Panc1 (cell line): Measurements from ENCODE around the gene KIF25. TPM values are rescaled to one million over a fixed set of nuclear protein-coding genes. Genes with fewer than 3 reads are reported as not detected.

Experiments used
- ATAC-seq: fragments of 200-7000 bp; cut with Tn5 transposase; 2 replicates; pipeline ENCODE4 v1.9.1; 2020; ENCODE audit warnings: mild to moderate bottlenecking, moderate library complexity
- BruUV-seq: library from RNA; stranded (reverse); fragments of 400-500 nt; replicated peaks from 2 replicates; lab custom pipeline; 2021; lab: Mats Ljungman, UMichigan
- CTCF ChIA-PET: fragments of 300-600 bp; sonication (Branson Sonifier 250); formaldehyde crosslinking; loops from one replicate; lab custom pipeline; 2022; ENCODE audit warnings: antibody characterized with exemption; lab: Charles Lee
- POLR2A ChIA-PET: fragments of 300-600 bp; sonication (Branson Sonifier 250); formaldehyde crosslinking; loops from one replicate; lab custom pipeline; 2022; ENCODE audit warnings: antibody characterized with exemption; lab: Charles Lee
- DNase-seq: peaks from one replicate; pipeline ENCODE4 v3.0.0-alpha.2; 2010; ENCODE audit warnings: low read depth, low spot score
- H3K27ac ChIP-seq: 2 replicates; pipeline ENCODE4 v1.5.1; 2011; ENCODE audit warnings: mild to moderate bottlenecking, low read length, inconsistent platforms
- H3K27me3 ChIP-seq: fragments of 200-500 bp; sonication (Bioruptor generic); 2 replicates; pipeline ENCODE4 v1.6.0; 2014; ENCODE audit warnings: low read length, inconsistent platforms; ENCODE audit not compliant: control insufficient read depth, insufficient read depth
- H3K36me3 ChIP-seq: fragments of 200-500 bp; sonication (Bioruptor generic); 2 replicates; pipeline ENCODE4 v1.5.1; 2014; ENCODE audit warnings: inconsistent platforms, mild to moderate bottlenecking, low read length, moderate library complexity; ENCODE audit not compliant: control insufficient read depth, insufficient read depth
- H3K4me1 ChIP-seq: 2 replicates; pipeline ENCODE4 v1.5.1; 2011; ENCODE audit warnings: inconsistent platforms, mild to moderate bottlenecking, low read length, moderate library complexity; ENCODE audit not compliant: control insufficient read depth, insufficient read depth
- H3K4me3 ChIP-seq, 2 experiments: 2 replicates each; pipeline ENCODE4 v1.5.1; 2011 to 2012; ENCODE audit warnings: low read depth in 2 of 2, low read length in 2 of 2, mild to moderate bottlenecking in 2 of 2, inconsistent platforms in 1 of 2, moderate library complexity in 1 of 2
- H3K9me3 ChIP-seq: fragments of 200-500 bp; sonication (Bioruptor generic); 2 replicates; pipeline ENCODE4 v1.5.1; 2014; ENCODE audit warnings: low read depth, mild to moderate bottlenecking, inconsistent platforms, low read length, moderate library complexity; ENCODE audit not compliant: control insufficient read depth, insufficient read depth
- POLR2AphosphoS5 ChIP-seq: IDR thresholded peaks from 2 replicates; pipeline ENCODE4 v1.6.1; 2012; ENCODE audit warnings: mild to moderate bottlenecking, low read depth, low read length, moderate library complexity
- REST ChIP-seq, 2 experiments: IDR thresholded peaks; 2 replicates each; pipeline ENCODE4 v1.6.1; 2011 to 2012; ENCODE audit warnings: low read depth in 2 of 2, control low read depth in 1 of 2, low read length in 1 of 2, mild to moderate bottlenecking in 1 of 2, moderate library complexity in 1 of 2; ENCODE audit not compliant: insufficient read depth in 1 of 2
- SIN3A ChIP-seq: IDR thresholded peaks from 2 replicates; pipeline ENCODE4 v1.6.1; 2012; ENCODE audit warnings: low read depth, mild to moderate bottlenecking, low read length, moderate library complexity, borderline replicate concordance; ENCODE audit not compliant: insufficient read depth
- TCF7L2 ChIP-seq: IDR thresholded peaks from 2 replicates; pipeline ENCODE4 v1.6.1; 2011; ENCODE audit warnings: mild to moderate bottlenecking, low read depth, low read length, inconsistent platforms
- in situ Hi-C: cut with HindIII; loops from 2 replicates; pipeline ENCODE4 v1.10.0; 2016; ENCODE audit warnings: low sequenced_read_pairs, low pct_unique_long_range_greater_than_20kb
- intact Hi-C: fragments of 100-400 bp; cut with micrococcal nuclease; formaldehyde crosslinking; loops from one replicate; pipeline ENCODE4 v1.10.0; 2022; ENCODE audit not compliant: unreplicated experiment
- total RNA-seq: library from RNA; stranded (reverse); gene quantifications from one replicate; pipeline ENCODE4 v1.2.1, GENCODE V29; 2021; ENCODE audit not compliant: unreplicated experiment
- TF ChIP-seq, protein P1 (sequence below): fragments of 450-650 bp; IDR thresholded peaks from 2 replicates; pipeline ENCODE4 v1.5.1; 2017; ENCODE audit warnings: mild to moderate bottlenecking

The KIF25 gene
- total RNA-seq, 1 experiment from 2014 or later = 0.44 TPM

GRCh38 chr6:168050881-168051586 lies 53.6 kb downstream of the KIF25 start:
- no TSS peak for BruUV-seq
- POLR2A ChIA-PET = no interaction called here
- CTCF ChIA-PET = interaction anchor here (0.7 kb wide), 1 partner anchor 55 kb away, joined by 10 read pairs; no protein-coding TSS in a partner anchor
- Histone ChIP-seq H3K27me3 (no peaks in the 10 kb centered on the region), H3K9me3 (no peaks in the 10 kb centered on the region), H3K36me3 (no peaks in the 10 kb centered on the region), H3K27ac (no peak overlapping the region), H3K4me1 (no peaks in the 10 kb centered on the region), H3K4me3 (no peak overlapping the region)
- DNase-seq (no peak), ATAC-seq (peak; percentile 38; the same call in 1 of the 2 replicates)
- in situ Hi-C loops = no loop called here
- intact Hi-C loops = loop anchor here (10.0 kb wide), 1 partner anchor 136 kb away; no protein-coding TSS in a partner anchor
- no peak for TF ChIP-seq TCF7L2
- TF ChIP-seq POLR2AphosphoS5 = no peak
- TF ChIP-seq REST (IDR thresholded peaks at IDR 0.05; ENCODE audit: insufficient read depth in 1 of 2, low read depth in 2 of 2, low read length in 1 of 2) = no peak
- TF ChIP-seq, protein P1, sequence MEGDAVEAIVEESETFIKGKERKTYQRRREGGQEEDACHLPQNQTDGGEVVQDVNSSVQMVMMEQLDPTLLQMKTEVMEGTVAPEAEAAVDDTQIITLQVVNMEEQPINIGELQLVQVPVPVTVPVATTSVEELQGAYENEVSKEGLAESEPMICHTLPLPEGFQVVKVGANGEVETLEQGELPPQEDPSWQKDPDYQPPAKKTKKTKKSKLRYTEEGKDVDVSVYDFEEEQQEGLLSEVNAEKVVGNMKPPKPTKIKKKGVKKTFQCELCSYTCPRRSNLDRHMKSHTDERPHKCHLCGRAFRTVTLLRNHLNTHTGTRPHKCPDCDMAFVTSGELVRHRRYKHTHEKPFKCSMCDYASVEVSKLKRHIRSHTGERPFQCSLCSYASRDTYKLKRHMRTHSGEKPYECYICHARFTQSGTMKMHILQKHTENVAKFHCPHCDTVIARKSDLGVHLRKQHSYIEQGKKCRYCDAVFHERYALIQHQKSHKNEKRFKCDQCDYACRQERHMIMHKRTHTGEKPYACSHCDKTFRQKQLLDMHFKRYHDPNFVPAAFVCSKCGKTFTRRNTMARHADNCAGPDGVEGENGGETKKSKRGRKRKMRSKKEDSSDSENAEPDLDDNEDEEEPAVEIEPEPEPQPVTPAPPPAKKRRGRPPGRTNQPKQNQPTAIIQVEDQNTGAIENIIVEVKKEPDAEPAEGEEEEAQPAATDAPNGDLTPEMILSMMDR = no peak; the same call in 1 of the 2 replicates
- TF ChIP-seq SIN3A = no peak

GRCh38 chr6:168051648-168052047 lies 54.2 kb downstream of the KIF25 start:
- Histone ChIP-seq H3K36me3 (no peaks in the 10 kb centered on the region), H3K4me3 (no peak overlapping the region), H3K27me3 (no peaks in the 10 kb centered on the region), H3K9me3 (no peaks in the 10 kb centered on the region), H3K4me1 (no peaks in the 10 kb centered on the region), H3K27ac (no peak overlapping the region)
- TF ChIP-seq SIN3A (no peak), TCF7L2 (no peak), REST (IDR thresholded peaks at IDR 0.05; ENCODE audit: insufficient read depth in 1 of 2, low read depth in 2 of 2, low read length in 1 of 2) (no peak), POLR2AphosphoS5 (no peak)
- TF ChIP-seq, protein P1 = no peak
- BruUV-seq = no TSS peak
- DNase-seq (no peak), ATAC-seq (no peak)
- intact Hi-C loops = loop anchor here (10.0 kb wide), 1 partner anchor 137 kb away; no protein-coding TSS in a partner anchor
- in situ Hi-C loops = no loop called here
- ChIA-PET POLR2A (interaction anchor here (0.7 kb wide), 1 partner anchor 26 kb away, joined by 3 read pairs; no protein-coding TSS in a partner anchor), CTCF (interaction anchor here (0.6 kb wide), 1 partner anchor 16 kb away, joined by 6 read pairs; no protein-coding TSS in a partner anchor)
